ENCODE data around the gene TSPAN10. TPM values are rescaled to one million over a fixed set of nuclear protein-coding genes. Genes with fewer than 3 reads are reported as not detected.
A peak's percentile ranks its signal among the peaks of the same experiment; 100 is the strongest.

Gene TSPAN10
- 1.5 and 3.7 TPM in 2 replicates for total RNA-seq (2011; cell fraction: chromatin; rRNA removed; ENCODE audit: low replicate concordance)
- total RNA-seq (2011; cell fraction: nucleolus; rRNA removed), result 1.0 and 1.8 TPM in 2 replicates
- total RNA-seq (2011; cell fraction: nucleoplasm; rRNA removed), result 1.6 and 4.0 TPM in 2 replicates
- total RNA-seq (2014; rRNA removed) (0.12 and 0.14 TPM in 2 replicates), total RNA-seq (2014; rRNA removed; fragmentation: Illumina TruSeq; extraction: Trizol) (not detected in 2 replicates), total RNA-seq (2015; rRNA removed; fragmentation: Illumina TruSeq; extraction: Trizol) (0.11 and 0.14 TPM in 2 replicates), total RNA-seq (2021) (0.13 TPM in 1 of 2 replicates, not detected in the other), polyA plus RNA-seq (2011; rRNA removed) (0.28 and 0.31 TPM in 2 replicates), polyA plus RNA-seq (2014; fragmentation: Illumina TruSeq; extraction: Trizol) (0.07 and 0.12 TPM in 2 replicates), polyA plus RNA-seq (2014; fragmentation: Nextera tagmentation; extraction: Ambion mirVana) (under 1 TPM; 0.08 to 0.13 TPM), polyA plus RNA-seq (2014; rRNA removed) (0.04 and 0.05 TPM in 2 replicates), polyA minus RNA-seq (2011; rRNA and poly(A)+ RNA removed) (0.42 and 0.84 TPM in 2 replicates), Bru-seq, nascent RNA (percentile 30 among the genes with signal in this experiment), BruChase-seq, experiment 1, labeled RNA remaining after a 2-hour chase (percentile 24 among the genes with signal in this experiment), BruChase-seq, experiment 2, labeled RNA remaining after a 6-hour chase (percentile 22 among the genes with signal in this experiment)
- 0.15 and 0.21 TPM in 2 replicates for polyA plus RNA-seq (2011; cell fraction: cytosol; rRNA removed)
- polyA plus RNA-seq (2011; cell fraction: nucleus; rRNA removed), result 0.28 and 0.36 TPM in 2 replicates
- 0.23 and 0.46 TPM in 2 replicates for polyA plus RNA-seq (2012)
- polyA minus RNA-seq (2011; cell fraction: cytosol; rRNA and poly(A)+ RNA removed), result not detected in 2 replicates
- polyA minus RNA-seq (2011; cell fraction: nucleus; rRNA and poly(A)+ RNA removed), result 0.27 and 0.78 TPM in 2 replicates
- long read RNA-seq, experiment 1, result 0 reads
- long read RNA-seq, experiment 2, result 0 reads
- long read RNA-seq, experiment 3, result 0 reads

DNA sequence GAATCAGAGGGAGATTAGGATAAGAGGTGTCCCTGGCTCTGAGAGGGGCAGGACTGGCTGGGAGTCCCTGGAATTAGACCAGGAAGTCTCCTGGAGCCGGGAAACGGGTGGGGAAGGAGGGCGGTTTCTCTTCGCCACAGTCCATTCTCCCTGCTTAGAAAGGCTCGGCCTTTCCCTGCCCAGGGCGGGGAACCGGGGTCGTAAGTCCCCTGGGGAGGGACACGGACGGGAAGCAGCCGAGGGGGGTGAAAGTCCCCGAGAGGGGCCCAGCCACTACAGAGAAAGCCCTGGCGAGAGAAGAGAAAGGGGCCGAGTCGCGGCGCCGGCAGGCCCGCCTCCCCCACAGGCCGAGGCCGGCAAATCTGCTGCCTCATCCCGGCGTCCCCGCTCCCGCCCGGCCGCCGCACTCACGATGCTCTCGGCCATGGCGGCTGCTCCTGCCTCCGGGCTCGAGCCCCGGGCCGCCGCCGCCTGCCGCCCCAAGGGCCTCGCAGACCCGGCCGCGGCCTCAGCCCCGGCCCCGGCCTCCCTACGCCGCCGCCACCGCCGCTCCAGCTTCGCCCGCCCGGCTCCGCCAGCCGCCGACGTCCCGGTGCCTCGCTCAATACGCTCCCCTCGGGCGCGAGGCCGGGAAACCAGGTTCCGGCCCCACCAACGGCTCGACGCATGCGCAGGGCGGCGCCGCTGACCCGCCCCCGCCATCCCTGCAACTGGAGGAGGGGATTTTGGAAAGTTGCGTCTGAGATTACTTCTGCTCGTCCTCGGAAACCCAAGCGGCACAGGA is at the start of gene TSPAN10, which contains the start of gene NPLOC4:
TSPAN10 (plus strand) TSS at position 692 of the 784 bp plus-strand sequence. CDS start 5,217 bp downstream, outside the sequence.
NPLOC4 (minus strand) TSS at position 608 of the 784 bp plus-strand sequence; CDS start at position 426, 182 bp downstream.
- H2AFZ ChIP-seq (ENCODE audit: low read depth, low read length), result peak within 1 kb of the TSS; percentile 92
- in situ Hi-C loops (cut with MboI) (no loop called here), intact Hi-C loops (cut with micrococcal nuclease) (loop anchor here (1.0 kb wide), 1 partner anchor 30 kb away; the partner anchor contains the start of genes CCDC137 and OXLD1)
- peaks cover 20 to 22% of the 10 kb centered on the region in 2 experiments; a peak in 4 of 5 replicates for H3K4me1 ChIP-seq (replicated peaks in 1 of 2; ENCODE audit: control insufficient read depth in 2 of 2, insufficient read depth in 2 of 2, low read length in 2 of 2)
- peak within 1 kb of the TSS; percentile 94 to 98 for H3K9ac ChIP-seq (ENCODE audit: insufficient read depth in 1 of 2, low read depth in 2 of 2, low read length in 2 of 2)
- H3K36me3 ChIP-seq (ENCODE audit: control insufficient read depth, insufficient read depth, low read length), result peaks cover 28% of the 10 kb centered on the region; the same call in 2 of the 3 replicates
- no peaks in the 10 kb centered on the region for H3K27me3 ChIP-seq (ENCODE audit: control insufficient read depth in 2 of 2, insufficient read depth in 2 of 2, low read length in 2 of 2)
- no peaks in the 10 kb centered on the region for H3K9me1 ChIP-seq (ENCODE audit: control insufficient read depth, insufficient read depth, low read length)
- ChIA-PET POLR2A (interaction anchor here (0.5 to 1.4 kb wide), 13 partner anchors 8 to 573 kb away, joined by 3 to 6 read pairs (median 3); partner anchors contain the start of genes ACTG1 and CCDC137), CTCF (ENCODE audit: low intra/inter-chr PET ratio) (interaction anchor here (0.7 kb wide), 1 partner anchor 568 kb away, joined by 3 read pairs; no protein-coding TSS in a partner anchor)
- peaks cover 52% of the 10 kb centered on the region for H3K79me2 ChIP-seq (ENCODE audit: control insufficient read depth, insufficient read depth, low read length)
- peak; percentile 91 for ATAC-seq
- DNase-seq (ENCODE audit: extremely low read depth in 1 of 4, low spot score in 3 of 4), result peak; percentile 91 to 98 (median 97)
- no TSS peak for BruUV-seq (replicated peaks)
- peak; percentile 29 for FAIRE-seq
- no peaks in the 10 kb centered on the region for H3K9me3 ChIP-seq (replicated peaks; ENCODE audit: control insufficient read depth, insufficient read depth, low read depth, low read length)
- peaks cover 6% of the 10 kb centered on the region for H4K20me1 ChIP-seq (replicated peaks; ENCODE audit: control insufficient read depth, insufficient read depth, low read length)
- peak within 1 kb of the TSS; percentile 84 for H3K4me2 ChIP-seq (ENCODE audit: insufficient read depth, low read length)
- 2% methylated on average over 49 of the region's 77 CpGs for WGBS (ENCODE audit: insufficient coverage, low coverage, missing lambda C conversion rate)
- H3K27ac ChIP-seq (ENCODE audit: extremely low read depth, low read depth, low read length), result peak within 1 kb of the TSS; percentile 87
- H3K4me3 ChIP-seq, result peak within 1 kb of the TSS; percentile 69
- TF ChIP-seq, protein P1, sequence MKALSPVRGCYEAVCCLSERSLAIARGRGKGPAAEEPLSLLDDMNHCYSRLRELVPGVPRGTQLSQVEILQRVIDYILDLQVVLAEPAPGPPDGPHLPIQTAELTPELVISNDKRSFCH (CRISPR knock-in tag; IDR thresholded peaks at IDR 0.05), result no peak
- TF ChIP-seq, protein P1 (tag; IDR thresholded peaks at IDR 0.05), result peak; percentile 83
- TF ChIP-seq, protein P2, sequence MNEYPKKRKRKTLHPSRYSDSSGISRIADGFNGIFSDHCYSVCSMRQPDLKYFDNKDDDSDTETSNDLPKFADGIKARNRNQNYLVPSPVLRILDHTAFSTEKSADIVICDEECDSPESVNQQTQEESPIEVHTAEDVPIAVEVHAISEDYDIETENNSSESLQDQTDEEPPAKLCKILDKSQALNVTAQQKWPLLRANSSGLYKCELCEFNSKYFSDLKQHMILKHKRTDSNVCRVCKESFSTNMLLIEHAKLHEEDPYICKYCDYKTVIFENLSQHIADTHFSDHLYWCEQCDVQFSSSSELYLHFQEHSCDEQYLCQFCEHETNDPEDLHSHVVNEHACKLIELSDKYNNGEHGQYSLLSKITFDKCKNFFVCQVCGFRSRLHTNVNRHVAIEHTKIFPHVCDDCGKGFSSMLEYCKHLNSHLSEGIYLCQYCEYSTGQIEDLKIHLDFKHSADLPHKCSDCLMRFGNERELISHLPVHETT (CRISPR knock-in tag; conservative IDR thresholded peaks at IDR 0.05 in 1 of 2, IDR thresholded peaks at IDR 0.05 in 1 of 2), result peak in 1 of 2 experiments; percentile 95; a peak in 2 of 4 replicates
- TF ChIP-seq U2AF1 (optimal IDR thresholded peaks at IDR 0.05; ENCODE audit: low read depth, low read length) (peak; percentile 67), SMAD1 (IDR thresholded peaks at IDR 0.05; ENCODE audit: low read depth, low read length, partially characterized antibody) (peak; percentile 69), FOXK2 (conservative IDR thresholded peaks at IDR 0.05 in 1 of 2, IDR thresholded peaks at IDR 0.05 in 1 of 2; ENCODE audit: low read depth in 2 of 2) (no peak), ZC3H8 (IDR thresholded peaks at IDR 0.05) (no peak), ZNF766 (CRISPR knock-in tag; conservative IDR thresholded peaks at IDR 0.05) (0 out of 2 replicates have a peak, but pooled peaks have one; percentile 52), RBFOX2 (IDR thresholded peaks at IDR 0.05; ENCODE audit: low read depth, low read length) (peak; percentile 94)
- TF ChIP-seq, protein P3, sequence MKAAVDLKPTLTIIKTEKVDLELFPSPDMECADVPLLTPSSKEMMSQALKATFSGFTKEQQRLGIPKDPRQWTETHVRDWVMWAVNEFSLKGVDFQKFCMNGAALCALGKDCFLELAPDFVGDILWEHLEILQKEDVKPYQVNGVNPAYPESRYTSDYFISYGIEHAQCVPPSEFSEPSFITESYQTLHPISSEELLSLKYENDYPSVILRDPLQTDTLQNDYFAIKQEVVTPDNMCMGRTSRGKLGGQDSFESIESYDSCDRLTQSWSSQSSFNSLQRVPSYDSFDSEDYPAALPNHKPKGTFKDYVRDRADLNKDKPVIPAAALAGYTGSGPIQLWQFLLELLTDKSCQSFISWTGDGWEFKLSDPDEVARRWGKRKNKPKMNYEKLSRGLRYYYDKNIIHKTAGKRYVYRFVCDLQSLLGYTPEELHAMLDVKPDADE (conservative IDR thresholded peaks at IDR 0.05; ENCODE audit: control insufficient read depth, low read depth, low read length), result peak; percentile 89
